Effector memory CD4-positive, alpha-beta T cell (primary cell): ENCODE data around the gene FAM78A.

Experiments used
- DNase-seq, 3 donors: peaks; one replicate each; pipeline ENCODE4 v3.0.0-alpha.2; 2020
- H3K27ac ChIP-seq: 2 replicates; pipeline ENCODE4 v1.7.0; 2013; ENCODE audit warnings: mild to moderate bottlenecking, low read length, moderate library complexity; ENCODE audit not compliant: insufficient read depth, poor library complexity, severe bottlenecking
- H3K27me3 ChIP-seq: replicated peaks from 2 replicates; pipeline ENCODE4 v1.7.0; 2013; ENCODE audit warnings: mild to moderate bottlenecking, low read length; ENCODE audit not compliant: insufficient read depth, control insufficient read depth, poor library complexity, severe bottlenecking
- H3K36me3 ChIP-seq: 2 replicates; pipeline ENCODE4 v1.7.0; 2013; ENCODE audit warnings: mild to moderate bottlenecking, low read length, moderate library complexity; ENCODE audit not compliant: control insufficient read depth, insufficient read depth
- H3K4me1 ChIP-seq: 2 replicates; pipeline ENCODE4 v1.7.0; 2013; ENCODE audit warnings: low read length, mild to moderate bottlenecking; ENCODE audit not compliant: control insufficient read depth, insufficient read depth, poor library complexity, severe bottlenecking
- H3K4me3 ChIP-seq: 2 replicates; pipeline ENCODE4 v1.7.0; 2013; ENCODE audit warnings: low read length, low read depth, mild to moderate bottlenecking; ENCODE audit not compliant: insufficient read depth, poor library complexity, severe bottlenecking
- H3K9me3 ChIP-seq: 2 replicates; pipeline ENCODE4 v1.7.0; 2013; ENCODE audit warnings: mild to moderate bottlenecking, low read length, moderate library complexity; ENCODE audit not compliant: control insufficient read depth
- total RNA-seq, 3 donors: gene quantifications; one replicate each; lab custom pipeline; 2026; lab: John Stamatoyannopoulos, UW

Gene FAM78A, protein sequence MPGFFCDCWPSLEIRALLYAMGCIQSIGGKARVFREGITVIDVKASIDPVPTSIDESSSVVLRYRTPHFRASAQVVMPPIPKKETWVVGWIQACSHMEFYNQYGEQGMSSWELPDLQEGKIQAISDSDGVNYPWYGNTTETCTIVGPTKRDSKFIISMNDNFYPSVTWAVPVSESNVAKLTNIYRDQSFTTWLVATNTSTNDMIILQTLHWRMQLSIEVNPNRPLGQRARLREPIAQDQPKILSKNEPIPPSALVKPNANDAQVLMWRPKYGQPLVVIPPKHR
- total RNA-seq = 102 to 146 (median 121) reads per million in 3 donors

DNA sequence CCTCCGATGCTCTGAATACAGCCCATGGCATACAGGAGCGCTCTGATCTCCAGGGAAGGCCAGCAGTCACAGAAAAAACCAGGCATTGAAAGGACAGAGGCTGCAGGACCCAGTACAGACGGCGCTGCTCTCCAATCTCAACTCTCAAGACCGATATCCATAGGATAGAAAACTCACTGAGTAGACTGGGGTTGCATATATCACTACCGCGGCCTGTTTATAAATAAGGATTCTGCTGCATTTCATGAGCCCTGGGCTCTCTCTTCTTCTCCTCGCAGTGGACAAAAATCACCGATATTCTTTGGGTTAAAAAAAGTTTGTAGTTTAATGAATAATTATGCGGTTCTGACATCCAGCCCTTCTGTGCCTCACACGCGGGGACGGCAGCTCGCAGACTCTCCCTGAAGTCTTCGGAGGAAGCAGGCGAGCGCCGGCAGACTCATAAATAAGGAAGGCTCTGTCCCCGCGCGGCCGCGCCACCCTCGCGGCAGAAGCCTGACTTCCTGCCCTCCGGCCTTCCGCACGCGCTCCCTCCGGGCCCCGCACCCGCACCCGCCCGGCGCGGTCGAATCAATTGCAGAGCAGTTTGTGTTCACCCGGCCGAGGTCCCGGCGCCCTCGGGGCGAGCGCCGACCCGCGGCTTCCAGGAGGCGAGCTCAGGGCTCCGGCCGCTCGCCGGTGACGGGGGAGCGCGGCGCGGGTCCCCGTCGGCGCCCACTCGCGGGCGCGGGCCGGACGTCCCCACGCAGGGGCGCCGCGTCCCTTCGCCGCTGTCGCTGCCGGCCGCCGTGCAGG, at the start of gene FAM78A:
FAM78A (minus strand) TSS at position 417 of the 795 bp plus-strand sequence; CDS start at position 86, 331 bp downstream.
- H3K27ac ChIP-seq = peak within 1 kb of the TSS; percentile 91
- H3K27me3 ChIP-seq = no peaks in the 10 kb centered on the region
- DNase-seq = peak in 1 of 3 donors; percentile 25
- H3K4me1 ChIP-seq = peaks cover 36% of the 10 kb centered on the region
- no peaks in the 10 kb centered on the region for H3K36me3 ChIP-seq
- H3K4me3 ChIP-seq = peak within 1 kb of the TSS; percentile 88
- H3K9me3 ChIP-seq = no peaks in the 10 kb centered on the region

DNA sequence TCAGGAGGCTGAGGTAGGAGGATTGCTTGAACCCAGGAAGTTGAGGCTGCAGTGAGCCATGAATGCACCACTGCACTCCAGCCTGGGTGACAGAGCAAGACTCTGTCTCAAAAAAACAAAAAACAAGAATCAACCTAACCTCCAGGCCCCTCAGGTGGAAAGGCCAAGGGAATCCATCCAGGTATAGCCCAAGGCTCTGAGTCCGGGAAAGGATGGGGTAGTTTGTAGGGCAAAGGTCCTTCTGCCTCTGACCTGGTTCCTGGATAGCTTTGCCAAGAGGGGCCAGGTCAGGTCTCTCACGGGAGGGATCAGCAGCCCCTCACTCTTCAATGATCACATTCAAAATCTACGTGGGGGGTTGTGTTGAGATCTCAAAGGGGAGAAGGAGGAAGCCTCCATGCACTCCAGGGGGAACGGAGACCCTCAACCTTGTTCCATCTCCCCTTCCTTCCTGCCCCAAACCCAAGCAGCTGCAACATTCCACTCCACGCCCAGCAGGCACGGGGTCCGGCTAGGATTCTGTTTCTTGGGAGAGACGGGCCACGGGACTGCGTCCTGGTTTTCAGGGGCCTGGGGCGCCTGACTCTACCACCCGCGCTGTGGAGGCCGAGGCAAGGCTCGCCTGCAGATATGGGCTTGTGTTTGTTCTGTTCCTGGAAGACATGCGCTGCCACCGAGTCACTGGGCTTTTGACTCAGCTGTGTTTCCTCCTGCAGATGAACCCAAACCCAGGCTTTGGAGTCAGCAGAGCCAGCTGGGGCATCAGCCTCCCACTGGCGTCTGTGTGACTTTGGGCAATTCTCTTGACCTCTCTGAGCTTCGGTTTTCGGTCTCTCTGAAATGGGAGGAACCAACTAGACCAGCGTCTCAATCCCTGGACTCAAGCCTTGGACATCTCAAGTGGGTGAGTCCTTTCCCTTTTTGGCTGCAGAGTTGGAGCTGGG, 48.7 kb upstream of the FAM78A start:
- H3K36me3 ChIP-seq = no peaks in the 10 kb centered on the region
- DNase-seq = no peak
- H3K27ac ChIP-seq = no peak overlapping the region
- H3K4me1 ChIP-seq = no peaks in the 10 kb centered on the region
- no peaks in the 10 kb centered on the region for H3K27me3 ChIP-seq
- H3K9me3 ChIP-seq = no peaks in the 10 kb centered on the region
- no peak overlapping the region for H3K4me3 ChIP-seq

DNA sequence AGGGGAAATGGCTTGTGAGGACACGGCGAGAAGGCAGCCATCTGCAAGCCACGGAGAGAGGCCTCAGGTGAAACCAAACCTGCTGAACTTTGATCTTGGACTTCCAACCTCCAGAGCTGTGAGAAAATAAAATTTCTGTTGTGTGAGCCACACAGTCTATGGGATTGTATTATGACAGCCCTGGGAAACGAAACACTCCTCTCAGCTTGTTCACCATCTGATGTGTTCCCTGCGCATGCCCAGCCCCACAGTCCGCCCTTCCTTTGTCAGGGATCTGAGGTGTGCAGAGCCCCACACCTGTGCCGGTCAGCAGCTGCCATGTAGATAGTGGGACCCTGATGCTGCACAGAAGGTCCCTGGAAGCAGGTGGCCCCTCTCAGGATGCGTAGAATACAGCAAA, 47.3 kb upstream of the FAM78A start:
- no peaks in the 10 kb centered on the region for H3K4me1 ChIP-seq
- no peak overlapping the region for H3K4me3 ChIP-seq
- no peak overlapping the region for H3K27ac ChIP-seq
- no peaks in the 10 kb centered on the region for H3K36me3 ChIP-seq
- H3K9me3 ChIP-seq = no peaks in the 10 kb centered on the region
- no peak for DNase-seq
- no peaks in the 10 kb centered on the region for H3K27me3 ChIP-seq

DNA sequence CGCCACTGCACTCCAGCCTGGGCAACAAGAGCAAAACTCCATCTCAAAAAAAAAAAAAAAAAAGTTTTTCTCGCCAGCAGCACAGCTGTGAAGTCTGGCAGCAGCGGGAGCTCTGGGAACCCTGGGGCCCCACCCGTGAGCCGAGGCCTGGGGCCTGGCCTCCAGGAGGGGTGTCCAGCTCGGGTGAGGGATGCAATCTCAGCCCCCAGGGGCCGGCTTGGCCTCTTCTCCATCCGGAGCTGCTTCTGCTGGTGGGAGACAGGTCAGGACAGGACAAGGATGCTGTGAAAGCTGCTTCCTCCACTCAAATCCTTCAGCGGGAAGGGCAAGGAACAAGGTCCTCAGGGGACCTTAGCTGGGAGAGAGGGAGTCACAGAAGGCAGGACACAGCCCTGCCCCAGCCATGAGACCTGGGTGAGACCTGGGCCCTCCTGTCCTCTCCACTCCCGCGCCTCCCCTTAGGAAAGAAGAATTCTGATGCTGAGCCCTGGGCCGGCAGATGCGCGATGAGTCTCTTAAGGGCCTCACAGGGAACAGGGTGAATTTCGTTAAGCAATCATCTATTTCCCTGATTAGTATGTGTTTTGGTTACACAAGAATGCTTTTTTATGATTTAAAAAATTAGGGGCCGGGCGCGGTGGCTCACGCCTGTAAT, 43.8 kb upstream of the FAM78A start:
- no peak for DNase-seq
- no peak overlapping the region for H3K27ac ChIP-seq
- no peak overlapping the region for H3K4me3 ChIP-seq
- H3K27me3 ChIP-seq = no peaks in the 10 kb centered on the region
- H3K4me1 ChIP-seq = no peaks in the 10 kb centered on the region
- no peaks in the 10 kb centered on the region for H3K9me3 ChIP-seq
- H3K36me3 ChIP-seq = no peaks in the 10 kb centered on the region

DNA sequence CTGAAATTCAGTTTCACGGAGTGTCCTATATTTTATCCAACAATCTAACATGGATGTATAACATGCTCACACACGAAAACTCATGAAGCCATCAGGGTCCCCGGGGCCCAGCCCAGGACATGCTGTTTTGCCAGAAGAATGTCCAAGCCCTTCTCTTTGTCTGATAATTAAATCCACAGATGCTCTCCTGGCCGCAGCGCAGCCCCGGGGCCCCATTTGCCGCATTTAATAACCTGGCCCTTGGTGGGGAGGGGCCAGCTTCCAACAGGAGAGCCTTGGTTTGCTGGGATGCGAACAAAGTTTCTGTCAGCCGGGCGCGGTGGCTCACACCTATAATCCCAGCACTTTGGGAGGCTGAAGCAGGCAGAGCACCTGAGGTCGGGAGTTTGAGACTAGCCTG, 43.2 kb upstream of the FAM78A start:
- H3K36me3 ChIP-seq = no peaks in the 10 kb centered on the region
- H3K4me1 ChIP-seq = no peaks in the 10 kb centered on the region
- no peaks in the 10 kb centered on the region for H3K9me3 ChIP-seq
- no peak for DNase-seq
- H3K4me3 ChIP-seq = no peak overlapping the region
- H3K27ac ChIP-seq = no peak overlapping the region
- no peaks in the 10 kb centered on the region for H3K27me3 ChIP-seq

DNA sequence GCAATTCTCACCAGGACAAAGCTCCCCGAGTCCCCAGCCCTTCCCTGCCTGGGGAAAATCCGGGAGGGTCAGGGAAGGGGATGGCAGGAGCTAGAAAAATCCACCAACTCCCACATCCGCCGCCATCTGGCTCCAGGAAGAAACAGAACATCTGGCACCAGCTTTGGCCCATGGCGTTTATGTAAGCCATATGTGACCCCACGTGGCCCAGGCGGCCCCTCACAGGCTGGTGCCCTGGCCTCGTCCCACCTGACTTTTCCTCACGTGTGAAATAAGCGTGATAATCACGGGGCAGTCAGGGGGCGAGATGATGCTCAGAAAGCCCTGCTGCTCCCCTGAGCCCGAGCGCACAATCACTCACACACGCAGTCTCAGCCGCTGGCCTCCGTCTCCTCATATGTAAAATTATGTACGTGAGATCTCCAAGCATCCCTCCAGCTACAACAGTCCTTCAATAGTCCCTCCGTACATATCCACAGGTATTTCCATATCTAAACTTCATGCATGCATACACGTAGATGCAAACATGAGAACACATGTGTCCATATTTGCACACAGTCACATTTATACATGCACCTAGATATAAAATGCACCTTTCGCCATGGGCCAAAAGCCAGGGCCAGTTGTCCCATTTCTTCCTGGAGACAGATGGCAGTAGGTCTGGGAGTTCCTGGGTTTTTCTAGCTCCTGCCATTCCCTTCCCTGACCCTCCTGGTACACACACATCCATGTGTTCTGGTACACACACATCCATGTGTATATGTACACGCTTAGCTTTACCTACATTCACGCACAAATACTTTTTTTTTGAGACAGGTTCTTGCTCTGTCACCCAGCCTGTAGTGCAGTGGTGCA, 42.1 kb upstream of the FAM78A start:
- Histone ChIP-seq H3K4me3 (no peak overlapping the region), H3K9me3 (no peaks in the 10 kb centered on the region), H3K27me3 (no peaks in the 10 kb centered on the region), H3K27ac (no peak overlapping the region), H3K36me3 (no peaks in the 10 kb centered on the region), H3K4me1 (no peaks in the 10 kb centered on the region)
- DNase-seq = no peak

DNA sequence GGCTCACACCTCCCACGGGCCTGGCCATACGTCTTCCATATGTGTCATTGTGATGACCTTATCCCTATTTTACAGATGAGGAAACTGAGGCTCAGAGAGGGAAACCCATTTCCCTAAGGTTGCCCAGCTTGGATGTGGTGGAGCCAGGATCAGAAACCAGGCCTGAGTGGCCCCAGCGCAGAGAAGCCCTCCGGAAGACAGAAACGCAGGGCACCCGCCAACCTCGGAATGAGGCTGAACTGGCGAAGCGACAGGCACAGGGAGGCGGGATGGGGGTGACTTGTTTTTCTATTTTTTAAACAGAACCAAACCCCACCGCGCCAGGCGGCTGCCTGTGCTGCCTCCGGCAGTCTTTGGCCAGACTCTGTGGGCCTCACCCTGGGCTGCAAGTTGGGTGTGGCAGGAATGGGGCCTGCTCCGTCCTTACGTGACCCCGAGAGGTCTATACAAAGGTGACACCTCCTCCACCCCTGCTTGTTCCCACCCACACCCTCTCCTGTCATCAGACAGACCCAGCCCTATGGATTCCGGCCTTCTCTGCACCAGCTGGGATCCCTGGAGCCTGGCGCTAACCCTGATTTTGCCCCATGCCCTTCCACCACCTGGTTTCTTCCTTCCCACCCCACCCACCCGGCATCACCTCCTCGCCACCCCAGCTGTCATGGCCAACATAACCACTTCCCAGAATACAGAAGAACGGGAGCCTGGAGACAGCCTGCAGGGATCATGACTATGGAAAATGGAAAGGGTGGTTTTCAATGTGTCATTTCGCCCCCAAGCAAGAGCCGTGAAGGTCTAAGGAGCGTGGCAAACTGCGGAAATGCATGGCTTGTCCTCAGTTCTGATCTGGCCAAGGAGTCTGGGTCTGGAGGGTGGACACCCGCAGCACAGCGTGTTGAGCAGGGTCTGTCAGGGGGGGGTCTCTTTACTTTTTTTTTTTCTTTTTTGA, 36.8 kb upstream of the FAM78A start:
- H3K27me3 ChIP-seq = no peaks in the 10 kb centered on the region
- H3K4me1 ChIP-seq = peaks cover 11% of the 10 kb centered on the region
- no peak overlapping the region for H3K27ac ChIP-seq
- DNase-seq = no peak
- H3K4me3 ChIP-seq = no peak overlapping the region
- H3K9me3 ChIP-seq = no peaks in the 10 kb centered on the region
- no peaks in the 10 kb centered on the region for H3K36me3 ChIP-seq

DNA sequence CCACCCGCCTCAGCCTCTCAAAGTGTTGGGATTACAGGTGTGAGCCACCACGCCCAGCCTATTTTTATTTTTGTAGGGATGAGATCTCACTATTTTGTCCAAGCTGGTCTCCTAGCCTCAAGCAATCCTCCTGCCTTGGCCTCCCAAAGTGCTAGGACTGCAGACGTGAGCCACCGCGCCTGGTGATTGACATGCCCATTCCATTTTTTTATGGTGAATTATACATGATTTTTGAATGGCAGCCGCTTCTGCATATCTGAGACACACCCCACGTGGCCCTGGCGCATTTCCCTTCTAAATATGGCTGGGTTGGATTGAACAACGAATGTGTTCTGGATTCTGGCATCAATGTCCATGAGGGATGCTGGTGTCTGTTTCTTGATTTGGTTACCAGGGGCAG, 35.9 kb upstream of the FAM78A start:
- H3K36me3 ChIP-seq = no peaks in the 10 kb centered on the region
- no peak overlapping the region for H3K4me3 ChIP-seq
- no peaks in the 10 kb centered on the region for H3K9me3 ChIP-seq
- peaks cover 11% of the 10 kb centered on the region for H3K4me1 ChIP-seq
- H3K27ac ChIP-seq = no peak overlapping the region
- H3K27me3 ChIP-seq = no peaks in the 10 kb centered on the region
- DNase-seq = no peak
